ENCODE data around the gene ODAD2. TPM values are rescaled to one million over a fixed set of nuclear protein-coding genes. Genes with fewer than 3 reads are reported as not detected.

ODAD2 gene
- total and polyA plus RNA-seq, 2 experiments from 2014 or later: 0.40 to 0.76 TPM

- no peaks in the 10 kb centered on the region for H3K9me2 ChIP-seq (replicated peaks; ENCODE audit: insufficient read depth)
- no peak for DNase-seq (ENCODE audit: low spot score)
- no peaks in the 10 kb centered on the region for H3K9me3 ChIP-seq (ENCODE audit: low read depth)
- H3K36me3 ChIP-seq (replicated peaks; ENCODE audit: insufficient read depth, low read depth): no peaks in the 10 kb centered on the region
- no peaks in the 10 kb centered on the region for H4K20me1 ChIP-seq (ENCODE audit: insufficient read depth, poor library complexity, severe bottlenecking)
- no peak overlapping the region for H3K4me3 ChIP-seq
- H3K79me2 ChIP-seq: no peaks in the 10 kb centered on the region
- WGBS (ENCODE audit: low lambda C conversion rate, missing lambda C conversion rate): 79% methylated on average over 3 of the region's 3 CpGs
- no peak overlapping the region for H3K4me2 ChIP-seq
- no peaks in the 10 kb centered on the region for H3K4me1 ChIP-seq (ENCODE audit: insufficient read depth)
- no peak overlapping the region for H2AFZ ChIP-seq
- H3K27ac ChIP-seq: no peak overlapping the region
- no peaks in the 10 kb centered on the region for H3K27me3 ChIP-seq
- TF ChIP-seq EZH2phosphoT487 (IDR thresholded peaks at IDR 0.05; ENCODE audit: low read depth, severe bottlenecking, unreplicated experiment): no peak
- TF ChIP-seq CTCF (IDR thresholded peaks at IDR 0.05; ENCODE audit: poor library complexity): no peak
- TF ChIP-seq EZH2 (IDR thresholded peaks at IDR 0.05; ENCODE audit: borderline replicate concordance): no peak
Measured at GRCh38 chr10:27801171-27801785, 197.6 kb downstream of the ODAD2 start.

- Histone ChIP-seq H3K36me3 (replicated peaks; ENCODE audit: insufficient read depth, low read depth) (no peaks in the 10 kb centered on the region), H3K4me3 (no peak overlapping the region), H3K4me1 (ENCODE audit: insufficient read depth) (no peaks in the 10 kb centered on the region), H3K4me2 (no peak overlapping the region), H2AFZ (no peak overlapping the region), H3K79me2 (no peaks in the 10 kb centered on the region), H3K9me2 (replicated peaks; ENCODE audit: insufficient read depth) (no peaks in the 10 kb centered on the region), H3K9me3 (ENCODE audit: low read depth) (no peaks in the 10 kb centered on the region), H4K20me1 (ENCODE audit: insufficient read depth, poor library complexity, severe bottlenecking) (no peaks in the 10 kb centered on the region), H3K27me3 (no peaks in the 10 kb centered on the region), H3K27ac (no peak overlapping the region)
- 81% methylated on average over 3 of the region's 3 CpGs for WGBS (ENCODE audit: low lambda C conversion rate, missing lambda C conversion rate)
- TF ChIP-seq EZH2 (IDR thresholded peaks at IDR 0.05; ENCODE audit: borderline replicate concordance): no peak
- TF ChIP-seq CTCF (IDR thresholded peaks at IDR 0.05; ENCODE audit: poor library complexity): no peak
- TF ChIP-seq EZH2phosphoT487 (IDR thresholded peaks at IDR 0.05; ENCODE audit: low read depth, severe bottlenecking, unreplicated experiment): no peak
- DNase-seq (ENCODE audit: low spot score): no peak
Measured at GRCh38 chr10:27799046-27799445, 199.8 kb downstream of the ODAD2 start.

GRCh38 chr10:27794157-27794556, 204.7 kb downstream of the ODAD2 start:
- WGBS (ENCODE audit: low lambda C conversion rate, missing lambda C conversion rate): 57% methylated on average over 1 of the region's 1 CpG
- H3K27me3 ChIP-seq: no peaks in the 10 kb centered on the region
- H3K36me3 ChIP-seq (replicated peaks; ENCODE audit: insufficient read depth, low read depth): no peaks in the 10 kb centered on the region
- no peak overlapping the region for H3K27ac ChIP-seq
- TF ChIP-seq EZH2phosphoT487 (IDR thresholded peaks at IDR 0.05; ENCODE audit: low read depth, severe bottlenecking, unreplicated experiment): no peak
- TF ChIP-seq EZH2 (IDR thresholded peaks at IDR 0.05; ENCODE audit: borderline replicate concordance): no peak
- H3K4me1 ChIP-seq (ENCODE audit: insufficient read depth): no peaks in the 10 kb centered on the region
- no peaks in the 10 kb centered on the region for H3K79me2 ChIP-seq
- H4K20me1 ChIP-seq (ENCODE audit: insufficient read depth, poor library complexity, severe bottlenecking): no peaks in the 10 kb centered on the region
- no peaks in the 10 kb centered on the region for H3K9me3 ChIP-seq (ENCODE audit: low read depth)
- no peak for DNase-seq (ENCODE audit: low spot score)
- no peak overlapping the region for H3K4me2 ChIP-seq
- no peaks in the 10 kb centered on the region for H3K9me2 ChIP-seq (replicated peaks; ENCODE audit: insufficient read depth)
- no peak overlapping the region for H3K4me3 ChIP-seq
- no peak overlapping the region for H2AFZ ChIP-seq

- no peak for DNase-seq (ENCODE audit: low spot score)
- no peak for TF ChIP-seq EZH2phosphoT487 (IDR thresholded peaks at IDR 0.05; ENCODE audit: low read depth, severe bottlenecking, unreplicated experiment)
- TF ChIP-seq CTCF (IDR thresholded peaks at IDR 0.05; ENCODE audit: poor library complexity): no peak
- Histone ChIP-seq H3K4me2 (no peak overlapping the region), H2AFZ (no peak overlapping the region), H3K79me2 (no peaks in the 10 kb centered on the region), H3K9me3 (ENCODE audit: low read depth) (no peaks in the 10 kb centered on the region), H3K36me3 (replicated peaks; ENCODE audit: insufficient read depth, low read depth) (no peaks in the 10 kb centered on the region), H3K4me3 (no peak overlapping the region), H3K27ac (no peak overlapping the region), H3K27me3 (no peaks in the 10 kb centered on the region), H3K4me1 (ENCODE audit: insufficient read depth) (no peaks in the 10 kb centered on the region), H4K20me1 (ENCODE audit: insufficient read depth, poor library complexity, severe bottlenecking) (no peaks in the 10 kb centered on the region), H3K9me2 (replicated peaks; ENCODE audit: insufficient read depth) (no peaks in the 10 kb centered on the region)
- 84% methylated on average over 2 of the region's 2 CpGs for WGBS (ENCODE audit: low lambda C conversion rate, missing lambda C conversion rate)
Measured at GRCh38 chr10:27792216-27792615, 206.7 kb downstream of the ODAD2 start.

All from hepatocyte (in vitro differentiated cells).